ENCODE results near the gene BNIP3. TPM values are rescaled to one million over a fixed set of nuclear protein-coding genes. Genes with fewer than 3 reads are reported as not detected.

Gene BNIP3
- total RNA-seq, 2 donors from 2014 or later, result 12.7 to 22.0 TPM

DNA sequence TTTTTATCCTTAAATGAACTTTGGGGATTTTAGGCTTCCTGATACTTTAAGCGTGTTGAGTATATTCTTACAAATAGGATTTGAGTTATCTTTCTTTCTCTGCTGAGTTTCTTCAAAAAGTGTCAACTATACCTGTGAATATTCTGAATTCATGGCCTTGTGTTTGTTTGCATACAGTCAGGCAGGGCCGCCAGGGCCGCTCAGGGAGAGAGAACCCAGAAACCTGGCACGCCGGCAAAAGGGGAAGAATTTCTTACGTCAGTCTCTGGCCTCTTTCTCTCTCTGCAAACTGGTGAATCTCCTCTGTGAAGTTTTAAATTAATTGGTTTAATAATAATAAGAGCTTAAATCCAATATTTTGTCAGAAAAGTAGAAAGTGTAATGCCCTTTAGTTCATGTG is 29.3 kb upstream of the BNIP3 start:
- H3K9me3 ChIP-seq (ENCODE audit: control insufficient read depth, low read length, poor library complexity, severe bottlenecking), result no peaks in the 10 kb centered on the region
- Mint-ChIP-seq H3K27ac (no peak overlapping the region), H3K27me3 (peaks cover 52% of the 10 kb centered on the region), H3K4me1 (no peaks in the 10 kb centered on the region), H3K36me3 (ENCODE audit: low read depth) (peaks cover 3% of the 10 kb centered on the region), H3K4me3 (no peak overlapping the region)
- ATAC-seq, result no peak
- no peak for DNase-seq

DNA sequence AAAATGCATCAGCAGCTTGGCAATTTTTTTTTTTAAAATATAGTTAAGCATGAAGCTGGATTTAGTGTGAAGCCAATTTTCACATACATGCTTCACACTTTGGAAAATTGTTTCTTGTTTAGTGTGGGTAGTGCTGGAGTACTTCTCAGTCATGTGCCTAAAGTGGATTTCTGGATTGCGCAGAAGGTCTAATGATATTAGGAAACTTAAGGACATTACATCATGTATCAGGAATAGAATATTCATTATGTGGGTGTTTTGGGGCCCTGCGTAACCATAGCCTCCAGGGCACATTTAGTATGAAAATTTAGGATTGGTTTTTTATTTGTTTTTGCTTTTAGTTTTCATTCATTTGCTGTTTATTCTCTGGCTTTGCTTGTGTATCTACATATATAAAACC is 28.8 kb upstream of the BNIP3 start:
- H3K4me1 Mint-ChIP-seq, result no peaks in the 10 kb centered on the region
- H3K9me3 ChIP-seq (ENCODE audit: control insufficient read depth, low read length, poor library complexity, severe bottlenecking), result no peaks in the 10 kb centered on the region
- H3K27ac Mint-ChIP-seq, result no peak overlapping the region
- H3K4me3 Mint-ChIP-seq, result no peak overlapping the region
- H3K27me3 Mint-ChIP-seq, result peaks cover 53% of the 10 kb centered on the region
- no peak for DNase-seq
- no peak for ATAC-seq
- H3K36me3 Mint-ChIP-seq (ENCODE audit: low read depth), result peaks cover 3% of the 10 kb centered on the region

DNA sequence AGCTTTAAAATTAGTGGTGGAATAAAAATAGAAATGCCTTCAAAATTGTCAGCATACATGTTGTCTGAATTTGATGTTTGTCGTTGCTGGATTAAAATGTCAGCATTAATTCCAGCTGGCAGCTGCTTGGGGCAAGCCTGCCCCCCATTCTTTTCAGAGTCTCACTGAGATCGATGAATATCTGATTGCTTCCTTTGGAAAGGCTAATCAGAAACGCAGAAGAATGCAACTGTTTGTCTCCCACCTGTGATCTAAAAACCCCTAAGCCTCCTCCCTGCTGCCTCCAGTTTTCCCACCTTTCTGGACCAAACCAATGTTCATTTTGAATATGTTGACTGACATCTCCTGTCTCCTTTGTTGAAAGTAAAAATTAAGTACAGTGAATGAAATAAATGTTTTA is 27.9 kb upstream of the BNIP3 start:
- H3K27ac Mint-ChIP-seq, result no peak overlapping the region
- peaks cover 52% of the 10 kb centered on the region for H3K27me3 Mint-ChIP-seq
- no peak for ATAC-seq
- no peak overlapping the region for H3K4me3 Mint-ChIP-seq
- no peaks in the 10 kb centered on the region for H3K9me3 ChIP-seq (ENCODE audit: control insufficient read depth, low read length, poor library complexity, severe bottlenecking)
- H3K36me3 Mint-ChIP-seq (ENCODE audit: low read depth), result peaks cover 3% of the 10 kb centered on the region
- no peak for DNase-seq
- H3K4me1 Mint-ChIP-seq, result no peaks in the 10 kb centered on the region

DNA sequence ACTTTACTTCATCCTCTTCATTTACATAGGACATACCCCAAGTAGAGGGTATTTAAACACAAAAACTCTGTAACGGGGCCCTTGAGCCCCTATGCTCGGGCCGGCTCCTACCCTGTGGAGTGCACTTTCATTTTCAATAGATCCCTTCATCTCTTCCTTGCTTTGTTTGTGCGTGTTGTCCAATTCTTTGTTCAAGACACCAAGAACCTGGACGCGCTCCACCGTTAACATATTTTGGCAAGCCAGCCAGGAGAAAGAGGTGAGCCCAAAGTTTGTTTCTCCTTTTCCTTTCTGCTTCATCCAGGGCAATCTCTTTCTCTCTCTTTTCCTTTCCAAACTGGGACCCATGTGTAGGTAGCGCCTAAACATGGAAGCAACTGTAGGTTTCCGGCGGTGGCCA is 26.0 kb upstream of the BNIP3 start:
- no peaks in the 10 kb centered on the region for H3K4me1 Mint-ChIP-seq
- no peak overlapping the region for H3K27ac Mint-ChIP-seq
- peaks cover 3% of the 10 kb centered on the region for H3K36me3 Mint-ChIP-seq (ENCODE audit: low read depth)
- no peaks in the 10 kb centered on the region for H3K9me3 ChIP-seq (ENCODE audit: control insufficient read depth, low read length, poor library complexity, severe bottlenecking)
- no peak for DNase-seq
- no peak for ATAC-seq
- no peak overlapping the region for H3K4me3 Mint-ChIP-seq
- peaks cover 45% of the 10 kb centered on the region for H3K27me3 Mint-ChIP-seq

DNA sequence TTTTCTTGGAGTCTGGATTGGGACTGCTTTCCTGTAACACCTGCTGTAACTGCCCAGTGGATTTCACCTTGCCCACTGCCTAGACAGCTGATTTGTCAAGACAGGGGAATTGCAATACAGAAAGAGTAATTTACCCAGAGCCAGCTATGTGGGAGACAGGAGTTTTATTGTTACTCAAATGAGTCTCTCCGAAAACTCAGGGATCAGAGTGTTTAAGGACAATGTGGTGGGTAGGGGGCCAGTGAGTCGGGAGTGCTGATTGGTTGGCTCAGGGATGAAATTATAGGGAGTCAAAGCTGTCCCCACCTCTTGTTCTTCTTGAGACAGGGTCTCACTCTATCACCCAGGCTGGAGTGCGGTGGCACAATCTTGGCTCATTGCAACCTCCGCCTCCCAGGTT is 25.2 kb upstream of the BNIP3 start:
- peaks cover 3% of the 10 kb centered on the region for H3K36me3 Mint-ChIP-seq (ENCODE audit: low read depth)
- no peak overlapping the region for H3K4me3 Mint-ChIP-seq
- ATAC-seq (no peak), DNase-seq (no peak)
- no peaks in the 10 kb centered on the region for H3K9me3 ChIP-seq (ENCODE audit: control insufficient read depth, low read length, poor library complexity, severe bottlenecking)
- H3K27ac Mint-ChIP-seq, result no peak overlapping the region
- peaks cover 3% of the 10 kb centered on the region for H3K4me1 Mint-ChIP-seq
- H3K27me3 Mint-ChIP-seq, result peaks cover 52% of the 10 kb centered on the region

DNA sequence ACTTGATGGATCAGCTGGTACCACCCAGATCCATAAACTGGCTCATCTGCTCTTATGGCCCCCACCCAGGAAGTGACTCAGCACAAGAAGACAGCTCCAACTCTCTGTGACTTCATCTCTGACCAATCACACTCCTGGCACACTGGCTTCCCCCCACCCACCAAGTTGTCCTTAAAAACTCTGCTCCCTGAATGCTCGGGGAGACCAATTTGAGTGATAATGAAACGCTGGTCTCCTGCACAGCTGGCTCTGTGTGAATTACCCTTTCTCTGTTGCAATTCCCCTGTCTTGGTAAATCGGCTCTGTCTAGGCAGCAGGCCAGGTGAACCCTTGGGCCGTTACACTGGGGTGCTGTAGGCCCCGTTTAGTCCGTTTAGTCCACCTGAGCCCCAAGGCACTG is 23.4 kb upstream of the BNIP3 start:
- H3K27me3 Mint-ChIP-seq, result peaks cover 48% of the 10 kb centered on the region
- ATAC-seq, result no peak
- no peak overlapping the region for H3K4me3 Mint-ChIP-seq
- H3K9me3 ChIP-seq (ENCODE audit: control insufficient read depth, low read length, poor library complexity, severe bottlenecking), result no peaks in the 10 kb centered on the region
- no peak overlapping the region for H3K27ac Mint-ChIP-seq
- no peak for DNase-seq
- peaks cover 3% of the 10 kb centered on the region for H3K36me3 Mint-ChIP-seq (ENCODE audit: low read depth)
- peaks cover 3% of the 10 kb centered on the region for H3K4me1 Mint-ChIP-seq

DNA sequence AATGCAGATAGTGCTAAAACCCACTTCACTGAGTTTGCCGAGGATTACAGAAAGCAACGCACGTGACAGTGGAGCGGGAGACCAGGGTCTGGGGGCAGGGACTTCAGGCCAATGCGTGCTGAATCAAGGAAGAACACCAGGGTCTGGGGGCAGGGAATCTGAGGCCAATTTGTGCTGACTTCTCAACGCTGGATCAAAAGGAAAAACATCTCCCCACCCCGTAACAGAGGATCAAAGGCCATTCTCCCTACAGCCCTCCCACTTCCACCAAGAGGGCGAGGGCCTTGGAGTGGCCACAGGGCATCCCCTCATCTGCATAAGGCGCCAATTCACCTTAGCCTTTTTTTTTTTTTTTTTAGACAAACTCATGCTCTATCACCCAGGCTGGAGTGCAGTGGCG is 22.3 kb upstream of the BNIP3 start:
- Mint-ChIP-seq H3K4me3 (no peak overlapping the region), H3K4me1 (peaks cover 3% of the 10 kb centered on the region), H3K27me3 (peaks cover 39% of the 10 kb centered on the region), H3K27ac (no peak overlapping the region), H3K36me3 (ENCODE audit: low read depth) (peaks cover 3% of the 10 kb centered on the region)
- ATAC-seq (no peak), DNase-seq (no peak)
- no peaks in the 10 kb centered on the region for H3K9me3 ChIP-seq (ENCODE audit: control insufficient read depth, low read length, poor library complexity, severe bottlenecking)

DNA sequence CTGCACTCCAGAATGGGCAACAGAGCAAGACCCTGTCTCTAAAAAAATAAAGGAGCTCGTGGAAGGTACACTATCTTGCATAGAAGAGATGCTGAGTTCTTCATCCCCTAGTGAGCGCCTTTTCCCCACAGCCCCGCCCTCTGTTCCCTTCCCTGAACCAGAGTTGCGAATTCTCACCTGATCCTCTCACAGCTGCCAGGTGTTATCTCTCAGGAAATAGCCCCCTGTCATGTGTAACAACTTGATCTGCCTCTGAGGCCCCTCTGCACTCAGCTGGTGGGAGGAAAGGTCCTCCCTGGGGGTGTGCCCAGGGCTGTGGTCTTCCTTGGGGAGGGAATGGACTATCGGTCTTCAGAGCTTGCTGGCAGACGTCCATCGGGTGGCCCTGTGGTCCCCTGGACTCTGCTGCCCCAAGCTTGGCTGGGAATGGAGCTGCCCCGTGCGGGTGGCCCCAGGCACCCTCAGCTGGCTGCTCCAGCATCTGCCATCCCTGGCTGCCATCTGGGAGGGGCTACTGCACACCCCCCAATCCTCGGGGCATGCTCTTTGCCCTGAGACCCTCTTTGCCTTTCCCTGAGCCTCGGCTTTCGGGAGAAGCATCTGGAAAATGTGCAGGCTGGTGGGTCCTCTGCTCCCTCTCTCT is 21.7 kb upstream of the BNIP3 start:
- no peaks in the 10 kb centered on the region for H3K9me3 ChIP-seq (ENCODE audit: control insufficient read depth, low read length, poor library complexity, severe bottlenecking)
- DNase-seq (no peak), ATAC-seq (no peak)
- Mint-ChIP-seq H3K4me3 (no peak overlapping the region), H3K4me1 (peaks cover 3% of the 10 kb centered on the region), H3K36me3 (ENCODE audit: low read depth) (peaks cover 3% of the 10 kb centered on the region), H3K27me3 (peaks cover 35% of the 10 kb centered on the region), H3K27ac (no peak overlapping the region)

DNA sequence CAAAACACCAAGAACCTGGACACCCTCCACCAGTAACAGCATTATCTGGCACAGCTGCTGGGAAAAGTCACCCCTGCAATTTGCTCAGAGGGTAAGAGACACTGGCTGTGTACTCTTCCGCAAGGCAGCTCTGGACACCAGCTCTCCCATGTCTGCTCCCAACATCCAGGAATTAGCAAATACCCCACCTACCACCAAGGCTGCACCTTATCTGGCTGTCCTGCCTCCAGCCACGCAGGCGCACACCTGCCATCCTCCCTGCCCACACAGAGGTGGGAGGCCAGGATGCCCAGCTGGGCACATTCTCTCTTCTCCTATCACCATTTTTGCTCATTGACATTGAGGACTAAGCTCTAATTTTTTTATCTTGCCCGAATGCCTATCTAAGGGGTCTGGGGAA is 20.3 kb upstream of the BNIP3 start:
- no peak for ATAC-seq
- H3K27me3 Mint-ChIP-seq, result peaks cover 23% of the 10 kb centered on the region
- H3K36me3 Mint-ChIP-seq (ENCODE audit: low read depth), result no peaks in the 10 kb centered on the region
- no peak overlapping the region for H3K4me3 Mint-ChIP-seq
- H3K27ac Mint-ChIP-seq, result no peak overlapping the region
- DNase-seq, result no peak
- H3K4me1 Mint-ChIP-seq, result peaks cover 3% of the 10 kb centered on the region
- H3K9me3 ChIP-seq (ENCODE audit: control insufficient read depth, low read length, poor library complexity, severe bottlenecking), result no peaks in the 10 kb centered on the region

DNA sequence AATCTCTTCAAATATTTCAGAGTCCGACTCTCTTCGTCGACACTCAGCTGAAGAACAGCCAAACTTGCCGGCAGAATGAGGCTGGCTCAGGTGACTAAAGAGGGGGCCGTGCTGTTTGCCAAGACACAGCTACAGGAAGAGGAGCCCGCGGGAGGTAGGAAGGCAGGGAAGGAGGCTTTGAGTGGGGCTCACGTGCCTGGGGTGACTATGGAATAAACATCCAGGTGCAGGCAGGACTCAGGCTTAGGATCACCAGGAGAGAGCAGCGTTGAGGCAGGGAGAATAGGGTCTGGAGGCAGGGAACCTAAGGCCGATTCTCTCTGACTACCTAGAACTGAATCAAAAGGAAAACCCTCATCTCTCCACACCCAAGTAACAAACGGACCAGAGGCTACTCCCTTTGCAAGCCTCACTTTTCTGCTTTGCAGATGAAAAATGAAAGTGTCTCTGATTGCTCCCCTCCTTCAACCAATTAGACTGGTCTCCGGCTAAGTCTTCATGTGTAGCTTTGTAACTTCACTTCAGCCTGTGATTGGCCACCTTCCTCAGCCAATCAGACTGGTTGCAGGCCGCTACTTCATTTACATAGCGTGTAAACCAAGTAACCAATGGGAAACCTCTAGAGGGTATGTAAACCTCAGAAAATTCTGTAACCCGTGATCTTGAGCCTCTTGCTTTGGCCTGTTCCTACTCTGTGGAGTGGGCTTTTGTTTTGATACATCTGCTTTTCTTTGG is 19.7 kb upstream of the BNIP3 start:
- H3K27me3 Mint-ChIP-seq, result peaks cover 22% of the 10 kb centered on the region
- H3K9me3 ChIP-seq (ENCODE audit: control insufficient read depth, low read length, poor library complexity, severe bottlenecking), result no peaks in the 10 kb centered on the region
- DNase-seq (no peak), ATAC-seq (peak; percentile 68)
- peaks cover 3% of the 10 kb centered on the region for H3K4me1 Mint-ChIP-seq
- H3K4me3 Mint-ChIP-seq, result no peak overlapping the region
- H3K27ac Mint-ChIP-seq, result no peak overlapping the region
- H3K36me3 Mint-ChIP-seq (ENCODE audit: low read depth), result no peaks in the 10 kb centered on the region

DNA sequence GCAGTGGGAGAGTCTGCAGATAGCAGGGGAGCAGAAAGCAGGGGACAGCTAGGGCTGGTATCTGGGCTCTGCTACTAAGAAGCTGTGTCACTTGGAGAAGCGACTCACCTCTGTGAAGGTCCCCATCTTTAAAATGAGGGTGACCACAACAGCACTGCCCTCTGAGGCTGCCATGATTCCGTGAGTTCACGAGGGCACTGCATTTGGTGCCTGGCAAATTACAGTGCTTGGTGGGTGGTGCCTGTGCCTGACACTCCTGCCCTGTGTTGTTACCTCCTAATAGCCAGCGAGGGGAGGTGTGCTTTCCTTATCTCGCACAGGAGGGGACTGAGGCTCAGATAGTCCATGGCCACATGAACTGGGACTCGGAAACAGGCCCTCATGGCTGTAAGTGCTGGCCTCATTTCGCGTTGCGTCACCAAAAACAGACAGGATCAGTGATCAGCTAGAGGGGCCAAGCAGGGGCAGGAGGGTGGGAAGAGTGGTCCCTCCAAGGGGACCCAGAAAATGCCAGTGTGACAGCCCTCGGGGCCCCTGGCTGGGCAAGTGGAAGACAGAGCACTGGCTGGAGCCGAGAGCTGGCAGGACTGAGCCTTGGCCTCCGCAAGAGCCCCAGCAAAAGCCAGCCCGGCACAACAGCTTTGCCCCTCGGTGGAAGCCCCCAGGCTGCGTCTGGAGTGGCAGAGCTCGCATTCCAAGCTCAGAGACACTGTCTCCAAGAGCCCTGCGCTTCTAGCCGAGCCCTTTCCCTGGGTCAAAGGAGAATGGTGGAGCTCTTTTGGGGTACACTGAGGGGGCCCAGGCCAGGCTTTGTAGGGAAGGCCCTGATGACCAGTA is 17.3 kb upstream of the BNIP3 start:
- peaks cover 17% of the 10 kb centered on the region for H3K27me3 Mint-ChIP-seq
- no peak overlapping the region for H3K4me3 Mint-ChIP-seq
- no peak overlapping the region for H3K27ac Mint-ChIP-seq
- DNase-seq (no peak), ATAC-seq (no peak)
- H3K9me3 ChIP-seq (ENCODE audit: control insufficient read depth, low read length, poor library complexity, severe bottlenecking), result no peaks in the 10 kb centered on the region
- H3K4me1 Mint-ChIP-seq, result peaks cover 3% of the 10 kb centered on the region
- H3K36me3 Mint-ChIP-seq (ENCODE audit: low read depth), result no peaks in the 10 kb centered on the region

DNA sequence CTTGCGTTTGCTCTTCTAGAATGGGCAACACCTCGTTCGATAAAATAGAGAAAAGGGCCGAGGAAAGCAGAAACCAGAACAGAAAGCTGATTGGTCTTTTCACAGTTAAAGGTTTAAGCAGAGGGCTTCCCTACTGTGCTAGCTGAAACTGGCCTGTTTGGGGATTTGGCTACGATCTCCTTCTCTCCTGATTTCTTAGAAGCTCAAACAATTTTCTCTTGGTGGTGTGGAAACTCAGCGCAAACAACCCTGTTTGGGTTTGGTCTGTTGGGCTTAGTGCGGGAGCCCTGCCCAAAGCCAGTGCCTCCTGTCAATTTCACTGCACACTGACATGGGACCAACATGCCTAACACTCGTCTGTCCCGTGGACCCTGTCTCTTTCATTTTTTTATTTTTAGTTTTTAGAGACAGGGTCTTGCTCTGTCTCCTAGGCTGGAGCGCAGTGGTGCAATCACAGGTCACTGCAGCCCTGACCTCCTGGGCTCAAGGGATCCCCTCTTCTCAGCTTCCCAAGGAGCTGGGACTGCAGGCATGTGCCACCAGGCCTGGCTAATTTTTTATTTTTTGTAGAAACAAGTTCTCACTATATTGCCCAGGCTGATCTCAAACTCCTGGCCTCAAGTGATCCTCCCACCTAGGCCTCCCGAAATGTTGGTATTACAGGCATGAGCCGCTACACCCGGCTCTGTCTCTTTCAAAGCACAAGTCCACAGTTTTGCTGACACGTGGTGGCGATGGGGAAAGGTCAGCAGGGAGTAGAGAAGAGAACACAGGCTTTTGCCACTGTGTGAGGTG is 16.5 kb upstream of the BNIP3 start:
- H3K9me3 ChIP-seq (ENCODE audit: control insufficient read depth, low read length, poor library complexity, severe bottlenecking), result no peaks in the 10 kb centered on the region
- Mint-ChIP-seq H3K36me3 (ENCODE audit: low read depth) (no peaks in the 10 kb centered on the region), H3K27ac (no peak overlapping the region), H3K27me3 (peaks cover 17% of the 10 kb centered on the region), H3K4me3 (no peak overlapping the region), H3K4me1 (peaks cover 3% of the 10 kb centered on the region)
- DNase-seq, result no peak
- no peak for ATAC-seq
